GM18520 (cell line): ENCODE measurements around the gene TSPAN7.

Experiments used
- ATAC-seq: cut with Tn5 transposase; IDR thresholded peaks from one replicate; pipeline ENCODE4 v1.9.1; 2021; ENCODE audit not compliant: unreplicated experiment

TSPAN7 gene

DNA sequence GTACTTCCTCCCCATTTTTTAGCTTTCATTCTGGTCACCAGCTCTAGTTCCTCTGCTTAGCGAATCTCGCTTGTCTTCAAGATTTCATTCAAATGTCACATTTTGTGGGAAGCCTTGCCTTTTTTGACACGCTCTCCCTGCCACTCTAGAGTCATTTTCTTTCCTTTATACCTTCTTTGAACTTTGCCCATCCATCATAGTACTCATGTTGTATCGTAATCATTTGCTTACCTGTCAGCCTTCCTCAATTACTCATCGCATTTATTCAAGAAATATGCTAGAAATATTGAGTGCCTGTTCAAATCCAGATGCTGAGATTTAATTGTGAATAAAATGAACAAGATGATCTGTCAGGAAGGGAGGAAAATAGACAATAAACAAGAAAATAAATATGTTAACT lies 21.8 kb downstream of the TSPAN7 start:
- no peak for ATAC-seq

DNA sequence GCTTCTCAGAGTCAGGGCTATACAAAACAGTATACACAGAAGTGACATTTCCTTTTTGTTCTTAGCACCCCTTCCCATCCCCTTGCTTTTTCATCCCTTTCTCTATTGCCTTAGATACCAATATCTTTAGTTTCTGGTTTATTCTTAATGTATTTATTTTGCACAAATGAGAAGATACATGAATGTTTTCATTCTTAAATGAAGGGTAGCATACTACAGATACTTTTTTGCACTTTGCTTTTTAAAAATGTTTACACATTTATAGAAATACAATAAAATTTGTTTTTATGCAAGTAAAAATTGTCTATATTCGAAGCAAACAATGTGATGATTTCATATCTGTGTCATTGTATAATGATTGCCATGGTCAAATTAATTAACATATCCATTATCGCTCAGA lies 33.1 kb downstream of the TSPAN7 start:
- ATAC-seq = no peak

DNA sequence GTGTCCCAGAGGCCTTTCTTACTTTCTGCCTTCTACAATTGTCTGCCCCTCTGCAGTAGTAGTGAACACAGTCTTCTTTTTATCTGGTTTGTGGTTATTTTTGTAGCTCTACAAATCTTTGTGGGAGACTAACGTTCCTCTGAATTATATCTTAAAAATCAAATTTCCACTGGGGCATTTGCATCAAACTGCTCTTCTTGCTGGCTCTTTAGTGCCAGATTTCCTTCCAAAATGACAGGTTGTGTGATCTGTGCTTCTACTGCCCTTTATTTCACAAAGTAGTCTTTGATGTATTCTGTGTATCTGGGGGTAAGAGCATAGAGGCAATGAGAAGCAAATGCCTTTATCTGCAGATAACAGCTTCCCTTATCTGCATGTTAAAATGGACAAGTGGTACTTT lies 34.5 kb downstream of the TSPAN7 start:
- ATAC-seq = no peak

DNA sequence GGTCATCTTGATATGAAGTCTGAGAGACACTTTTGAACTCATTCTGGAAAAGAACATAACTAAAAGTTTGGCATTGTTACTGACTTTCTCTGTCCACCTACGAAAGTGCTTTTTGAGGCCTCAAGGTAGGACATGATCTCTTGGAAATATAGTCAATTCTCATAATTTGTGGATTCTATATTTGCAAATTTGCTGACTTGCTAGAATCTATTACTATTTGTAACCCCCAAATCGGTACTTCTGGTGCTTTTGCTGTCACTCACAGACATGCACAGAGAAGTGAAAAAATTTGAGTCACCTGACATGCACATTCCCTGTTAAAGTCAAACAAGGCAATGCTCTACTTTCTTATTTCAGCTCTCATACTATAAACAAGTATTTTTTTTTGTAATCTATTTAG lies 35.6 kb downstream of the TSPAN7 start:
- no peak for ATAC-seq

DNA sequence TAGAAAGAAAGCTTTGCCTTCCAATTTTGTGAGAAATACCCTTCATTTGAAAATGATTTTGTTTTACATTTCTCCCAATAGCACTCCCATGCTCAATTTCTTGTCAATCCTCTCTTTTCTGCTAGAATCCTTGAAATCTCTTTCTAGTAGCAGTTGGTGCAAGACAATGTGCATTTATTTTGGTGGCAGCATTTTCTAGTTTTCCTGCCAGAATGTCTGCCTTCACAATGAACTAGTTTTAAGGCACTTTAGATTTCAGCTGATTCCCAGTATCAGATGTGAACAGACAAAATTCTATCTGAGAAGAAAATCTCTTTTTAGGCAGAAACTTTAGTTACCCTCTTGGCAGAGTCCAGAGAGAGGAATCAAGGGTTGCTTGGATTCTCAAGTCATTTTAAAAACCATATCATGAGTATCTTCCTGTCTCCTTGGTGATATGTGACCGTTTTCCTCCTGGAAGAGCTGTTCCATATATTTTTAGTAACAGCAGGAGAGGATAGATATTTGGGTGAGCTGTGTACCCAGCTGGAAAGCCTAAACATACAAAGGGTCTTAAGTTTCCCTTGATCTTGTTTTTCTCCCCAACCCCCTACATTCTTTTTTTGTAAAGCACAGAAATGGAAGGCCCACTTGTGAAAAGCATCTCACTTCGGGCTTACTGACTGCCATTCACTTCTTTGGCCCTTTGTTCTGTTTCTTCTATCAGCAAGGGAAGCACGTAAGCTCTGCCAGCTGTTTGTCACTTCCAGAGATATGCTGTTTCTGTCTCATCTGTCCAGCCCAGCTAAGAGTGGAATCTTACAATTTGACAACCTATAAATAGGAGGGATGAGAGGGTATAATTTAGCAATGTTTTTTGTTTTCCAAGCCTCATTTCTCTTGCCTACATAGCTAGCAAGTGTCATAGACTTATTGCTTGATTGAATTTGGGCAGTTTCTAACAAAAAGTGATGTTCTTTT lies 38.7 kb downstream of the TSPAN7 start:
- ATAC-seq = no peak

DNA sequence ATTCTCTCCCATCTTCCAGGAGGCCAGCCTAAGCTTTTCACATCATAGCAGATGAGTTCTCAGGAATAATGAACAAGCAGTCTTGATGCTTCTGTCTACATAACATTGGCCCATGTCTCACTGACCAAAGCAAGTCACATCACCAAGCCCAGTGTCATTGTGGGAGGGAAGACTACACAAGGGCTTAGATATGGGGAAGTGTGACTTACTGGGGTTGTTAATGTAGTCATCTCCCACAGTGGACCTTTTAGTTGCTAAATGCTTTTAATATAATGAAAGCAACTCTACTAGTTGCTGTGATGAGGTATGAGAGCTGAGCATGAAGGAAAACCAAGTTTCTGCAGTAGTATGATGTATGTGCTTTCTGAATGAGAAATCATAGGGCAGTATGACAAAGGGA lies 40.5 kb downstream of the TSPAN7 start:
- no peak for ATAC-seq

DNA sequence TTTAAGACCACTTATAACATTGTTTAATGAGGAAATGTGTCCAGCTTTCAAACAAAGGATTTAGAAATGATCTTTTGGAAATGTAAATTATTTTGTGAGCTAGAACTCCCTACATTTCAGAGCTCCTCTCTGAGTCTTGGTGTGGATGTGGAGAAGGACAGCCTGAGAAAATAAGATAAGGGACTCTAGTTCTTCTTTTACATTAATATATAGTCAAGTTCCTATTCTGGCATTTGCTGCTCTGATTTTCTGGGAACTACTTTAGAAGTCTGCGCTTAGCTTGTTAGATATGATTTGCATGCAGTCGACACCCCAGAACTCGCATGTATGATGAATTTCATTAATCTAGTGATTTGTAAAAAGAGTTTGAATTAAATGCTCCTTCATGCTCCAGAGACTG lies 45.5 kb downstream of the TSPAN7 start:
- ATAC-seq = no peak

DNA sequence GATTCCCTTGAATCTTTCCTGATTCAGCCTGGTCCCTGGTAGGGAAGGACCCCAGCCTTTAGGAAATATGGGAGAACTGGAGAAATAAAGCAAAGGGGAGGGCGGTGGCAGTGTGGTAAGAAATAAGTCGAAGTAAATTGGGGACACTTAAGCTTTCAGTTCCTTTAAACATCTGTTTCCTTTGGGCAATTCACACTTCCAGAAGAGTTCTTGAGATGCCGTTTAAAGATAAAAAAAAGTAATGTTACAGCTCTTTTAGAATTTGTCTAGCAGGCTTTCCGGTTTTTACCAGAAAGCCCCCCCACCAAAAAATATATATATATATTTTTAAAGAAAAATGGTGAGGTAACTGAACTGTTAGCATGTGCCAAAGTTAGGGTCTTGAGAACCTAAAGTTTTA lies 46.6 kb downstream of the TSPAN7 start:
- ATAC-seq = no peak

DNA sequence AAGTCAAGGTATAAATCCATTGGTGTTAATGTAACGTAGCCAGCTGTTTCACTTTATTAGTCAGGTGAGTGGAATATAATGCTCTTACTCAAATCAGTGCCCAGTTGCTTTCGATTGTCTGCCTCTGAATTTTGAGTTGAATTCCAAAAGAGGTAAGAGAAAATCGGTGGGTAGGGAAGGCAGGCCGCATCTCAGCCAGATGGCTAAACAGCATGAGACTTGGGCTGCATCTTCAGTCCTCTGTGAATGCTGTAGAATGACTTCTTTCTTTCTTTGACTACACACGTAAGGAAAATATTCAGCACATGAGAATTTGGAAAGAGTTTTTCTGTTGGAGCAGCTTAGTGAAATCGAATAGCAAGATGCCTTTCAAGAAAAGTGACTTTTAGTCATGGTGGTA lies 49.5 kb downstream of the TSPAN7 start:
- ATAC-seq = no peak

DNA sequence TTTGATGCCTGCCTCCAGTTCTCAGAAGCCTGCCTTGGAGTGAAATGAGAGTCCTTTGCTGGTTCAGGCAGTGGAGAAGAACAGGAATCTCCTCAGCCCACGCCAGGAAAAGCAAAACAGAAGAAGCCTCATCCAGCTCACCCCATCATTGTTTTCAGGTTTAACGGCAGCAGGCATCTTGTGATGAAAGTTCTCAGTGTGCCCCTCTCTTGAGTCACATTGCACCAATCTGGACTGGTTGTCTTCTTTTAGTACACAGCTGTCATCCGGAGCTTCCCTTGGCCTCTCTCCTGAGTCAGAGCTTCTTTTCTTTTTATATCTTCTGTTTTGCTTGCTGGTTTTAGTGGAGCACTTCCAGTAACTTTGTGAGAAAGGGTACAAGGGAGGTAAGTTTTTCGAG lies 50.9 kb downstream of the TSPAN7 start:
- no peak for ATAC-seq

DNA sequence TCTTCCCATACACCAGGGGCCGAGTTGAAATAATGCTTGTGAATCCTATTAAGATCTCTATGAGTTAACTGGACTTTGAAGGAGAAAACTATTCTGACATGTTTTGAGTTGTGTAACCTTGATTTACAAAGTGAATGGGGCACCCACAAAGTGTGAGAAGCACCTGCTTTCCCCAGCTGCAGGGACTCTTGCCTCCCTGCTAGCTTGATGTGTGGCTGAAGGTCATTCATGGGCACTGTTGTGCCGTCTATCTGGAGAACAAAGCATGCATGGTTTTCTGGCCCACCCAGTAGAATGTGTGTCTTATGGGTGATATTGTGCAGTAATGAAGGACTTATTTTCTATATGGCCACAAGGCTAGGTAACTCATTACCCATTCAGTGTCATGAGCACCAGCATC lies 53.1 kb downstream of the TSPAN7 start:
- ATAC-seq = no peak

DNA sequence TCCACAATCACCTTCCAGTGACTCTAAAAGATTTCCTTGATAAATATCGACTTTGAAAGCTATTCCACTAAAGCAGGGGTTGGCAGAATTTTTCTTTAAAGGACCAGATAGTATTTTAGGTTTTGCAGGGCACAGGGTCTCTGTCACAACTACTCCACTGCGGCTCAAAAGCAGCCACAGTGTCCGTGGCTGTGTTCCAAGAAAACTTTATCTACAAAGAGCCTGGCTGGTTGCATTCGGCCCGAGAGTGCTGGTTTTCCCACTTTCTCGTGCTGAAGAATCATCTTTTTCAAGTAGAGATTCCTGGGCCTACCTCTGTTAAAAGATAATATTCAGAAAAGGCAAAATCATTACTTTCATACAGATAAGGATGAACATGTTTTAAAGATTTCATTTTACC lies 55.6 kb downstream of the TSPAN7 start:
- ATAC-seq = no peak

DNA sequence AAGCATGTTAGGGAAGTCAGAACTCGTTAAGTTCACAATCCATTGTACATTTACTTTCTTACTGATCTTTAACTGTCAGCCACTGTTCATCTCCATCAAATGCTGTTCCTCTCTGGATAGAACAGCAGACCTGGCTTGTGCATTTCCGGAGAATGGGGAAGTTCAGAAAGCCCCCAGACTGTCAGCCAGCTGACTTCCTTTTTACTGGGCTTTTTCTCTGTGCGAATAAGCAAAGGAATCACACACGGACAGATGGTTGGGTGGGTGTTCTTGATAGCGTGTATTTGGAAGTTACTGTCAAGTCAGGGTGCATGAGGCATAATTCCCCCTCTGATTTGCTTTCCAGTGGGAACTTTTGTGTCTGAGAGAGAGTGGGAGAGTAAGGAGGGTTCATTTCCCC lies 56.8 kb downstream of the TSPAN7 start:
- no peak for ATAC-seq

DNA sequence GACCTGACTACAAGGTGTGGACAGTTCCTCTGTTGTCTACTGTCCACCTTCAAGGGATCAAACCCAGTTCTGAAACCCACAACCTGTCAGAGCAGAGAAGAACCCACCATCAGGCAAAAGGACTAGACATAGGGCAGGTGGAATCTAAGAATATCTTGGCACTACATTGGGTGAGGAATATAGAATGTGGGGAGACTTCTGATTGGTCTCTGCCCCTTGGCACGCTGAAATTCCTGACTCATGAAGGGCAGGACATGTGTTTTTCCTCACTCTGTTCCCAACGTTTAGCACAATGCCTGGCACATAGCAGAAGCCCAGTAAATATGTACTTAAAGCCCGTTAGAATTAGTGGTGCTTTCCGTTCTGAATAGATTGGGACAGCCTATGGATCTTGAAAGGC lies 59.3 kb downstream of the TSPAN7 start:
- no peak for ATAC-seq

DNA sequence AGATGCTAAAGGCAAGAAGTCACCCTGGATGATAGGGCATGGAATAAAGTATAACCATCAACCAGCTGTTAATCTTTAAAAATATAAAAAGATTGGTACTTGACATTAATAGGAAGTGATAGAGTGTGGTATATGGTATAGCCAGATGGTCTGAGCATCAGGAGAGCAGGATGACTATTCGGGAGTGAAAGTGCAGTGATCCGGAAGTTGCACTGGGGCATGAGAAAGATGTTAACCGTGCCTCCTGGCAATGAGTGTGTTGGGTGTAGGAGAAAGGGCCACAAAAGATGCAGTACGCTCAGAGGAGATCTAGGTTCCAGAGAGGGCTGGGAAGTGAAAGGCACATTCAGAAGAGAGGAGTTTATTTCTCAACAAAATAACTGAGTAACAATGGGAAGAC lies 65.0 kb downstream of the TSPAN7 start:
- no peak for ATAC-seq

DNA sequence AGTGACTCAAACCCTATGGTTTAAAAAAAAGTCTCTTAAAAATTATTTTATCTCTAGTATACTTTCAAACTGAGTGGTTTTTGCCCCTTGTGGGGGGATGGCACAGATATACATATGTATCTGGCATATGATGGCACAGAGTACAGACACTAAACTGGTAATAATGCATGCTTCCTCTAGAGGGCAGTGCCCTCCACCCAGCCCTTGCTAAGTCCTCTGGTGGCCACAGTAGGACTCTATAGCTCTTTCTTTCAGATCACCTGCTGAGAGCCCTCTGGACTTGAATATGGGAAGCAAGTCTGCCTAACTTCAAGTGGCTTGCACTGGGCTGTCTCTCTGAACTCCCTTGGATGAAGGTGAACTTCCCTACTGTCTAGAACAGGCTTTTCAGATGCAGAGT lies 66.3 kb downstream of the TSPAN7 start:
- ATAC-seq = no peak

DNA sequence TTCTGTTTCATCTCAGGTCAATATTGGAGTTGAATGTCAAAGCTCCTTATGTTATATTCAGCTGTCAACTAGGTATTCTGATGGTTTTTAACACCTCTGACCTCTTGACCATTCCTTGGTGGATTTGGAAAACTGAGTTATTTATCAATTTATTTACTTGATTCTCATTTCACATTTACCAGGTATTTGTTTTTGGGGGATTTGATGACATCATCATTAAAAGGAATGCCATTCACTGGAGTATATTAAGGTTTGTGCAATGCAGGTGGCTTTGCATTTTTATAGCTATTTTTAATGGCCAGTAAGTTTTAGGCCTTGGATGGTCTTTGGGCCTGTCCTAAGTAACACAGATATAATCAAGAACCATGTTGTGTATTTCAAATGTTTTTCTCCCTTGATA lies 67.2 kb downstream of the TSPAN7 start:
- no peak for ATAC-seq

DNA sequence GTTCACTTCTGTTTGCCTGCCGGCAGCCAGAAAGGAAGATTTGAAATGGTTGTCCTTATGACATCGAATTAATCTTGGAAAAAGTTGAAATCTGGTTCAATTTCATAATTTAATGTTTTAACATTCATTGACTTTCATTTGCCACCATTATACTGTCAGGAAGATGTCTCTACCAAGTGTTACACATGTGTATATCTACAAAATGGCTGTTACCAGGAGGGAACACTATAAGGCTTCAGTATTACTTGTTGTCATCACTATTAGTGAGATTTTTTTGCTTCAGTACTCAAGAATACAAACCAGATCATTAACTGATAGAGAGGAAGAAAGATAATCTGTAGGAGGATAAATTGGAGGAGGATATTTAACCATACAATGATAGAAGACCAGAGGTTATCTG lies 71.2 kb downstream of the TSPAN7 start:
- no peak for ATAC-seq

DNA sequence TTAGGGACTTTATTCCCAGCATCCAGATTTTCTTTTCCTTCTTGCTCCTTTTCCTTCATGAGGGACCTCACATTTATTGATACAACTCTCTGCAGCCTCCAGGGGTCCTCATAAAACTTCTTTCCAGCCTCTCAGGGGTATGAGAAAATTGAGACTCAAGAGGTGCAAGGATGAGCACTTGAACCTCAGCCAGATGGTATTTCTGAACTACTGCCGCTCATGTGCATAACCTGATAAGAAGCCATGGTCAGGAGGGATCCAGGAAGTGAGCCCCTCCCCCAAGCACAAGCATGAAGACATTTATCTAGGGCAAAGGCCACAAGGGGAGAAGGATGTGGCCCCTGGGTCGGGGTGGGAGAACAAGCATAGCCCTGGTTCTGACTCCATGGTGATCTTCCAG lies 73.3 kb downstream of the TSPAN7 start:
- no peak for ATAC-seq

DNA sequence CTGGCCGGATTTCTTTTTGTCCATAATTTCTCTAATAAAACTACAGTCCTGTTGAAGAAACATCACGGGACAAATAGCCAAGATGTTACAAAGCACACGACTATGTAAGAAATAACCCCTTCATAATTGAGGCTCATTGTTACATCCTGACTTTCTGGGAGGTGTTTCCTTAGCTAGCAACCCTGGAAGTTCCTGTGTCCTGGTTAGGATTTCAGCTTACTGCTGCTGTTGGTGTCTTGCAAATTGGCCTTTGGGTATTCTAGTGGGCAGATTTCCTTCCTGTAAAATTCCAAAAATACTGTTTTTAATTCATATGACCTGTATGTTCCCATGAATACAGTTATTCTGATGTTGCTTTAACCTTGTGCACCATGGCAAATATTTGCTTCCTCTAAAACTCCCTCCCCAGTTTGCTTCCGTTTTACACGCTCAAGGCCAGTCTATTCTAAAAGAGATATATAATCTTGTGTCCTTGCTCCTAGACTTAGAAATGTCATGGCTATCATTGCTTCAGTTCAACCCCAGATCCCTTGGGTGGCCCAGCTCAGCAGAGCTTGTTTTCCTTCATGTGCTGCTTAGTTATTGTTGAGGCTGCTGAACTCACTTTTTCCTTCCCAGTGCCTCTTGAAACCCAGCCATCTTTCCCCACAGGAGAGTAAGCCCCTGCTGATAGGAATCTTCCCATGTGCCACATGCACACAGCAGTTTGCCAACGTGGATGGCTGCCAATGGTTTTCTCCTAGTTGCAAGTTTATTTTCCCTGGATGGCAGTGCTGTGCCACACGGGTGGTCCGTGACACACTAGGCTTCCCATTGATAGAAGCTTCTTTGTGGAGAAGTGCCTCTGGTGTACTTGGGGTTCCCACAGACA lies 75.8 kb downstream of the TSPAN7 start:
- ATAC-seq = no peak

DNA sequence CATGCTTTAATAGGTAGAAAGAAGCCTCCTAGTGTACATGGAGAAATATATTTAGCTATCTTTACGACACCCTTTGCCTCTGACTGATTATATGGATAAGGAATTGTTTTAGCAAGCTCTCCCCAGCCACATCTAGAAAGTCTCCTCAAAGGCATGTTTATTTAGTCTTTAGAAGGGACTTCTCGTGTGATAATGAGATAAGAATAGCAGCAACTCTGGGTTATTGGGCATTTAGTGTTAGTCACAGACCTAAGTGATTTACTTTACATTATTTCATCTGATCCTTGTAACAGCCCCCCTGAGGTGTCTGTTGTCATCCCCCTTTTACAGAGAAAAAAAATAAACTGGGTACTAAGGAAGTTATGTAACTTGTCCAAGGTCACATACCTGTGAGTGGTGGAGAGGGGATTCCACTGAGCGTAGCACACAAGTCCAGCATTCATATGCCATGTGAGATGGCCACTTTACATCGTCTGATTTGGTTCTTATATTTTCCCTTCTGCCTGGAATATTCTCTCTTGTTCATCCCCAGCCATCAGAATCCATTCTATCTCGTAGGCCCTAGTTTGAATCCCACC lies 77.7 kb downstream of the TSPAN7 start:
- ATAC-seq = no peak

DNA sequence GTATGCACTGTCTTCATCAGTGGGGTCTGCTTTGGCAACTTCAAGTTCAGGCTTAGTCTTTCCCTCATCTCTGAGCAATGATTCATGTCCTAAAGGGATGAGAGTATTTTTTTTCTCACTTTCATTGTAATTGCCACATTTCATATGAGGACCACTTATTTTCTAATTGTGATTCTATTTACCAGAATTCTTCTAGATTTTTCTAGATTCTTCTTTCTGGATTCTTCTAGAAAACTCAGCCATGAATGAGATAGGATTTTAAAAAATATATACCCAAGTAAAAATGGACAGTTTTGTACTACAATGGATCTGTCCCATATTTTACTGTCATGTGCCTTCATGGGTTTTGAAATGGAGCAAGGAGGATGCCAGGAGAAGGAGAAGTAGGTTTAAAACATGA lies 78.4 kb downstream of the TSPAN7 start:
- ATAC-seq = no peak
